Aorta (tissue), 5 donors: ENCODE measurements around the gene GNRH2. TPM values are rescaled to one million over a fixed set of nuclear protein-coding genes. Genes with fewer than 3 reads are reported as not detected.
"Not testable (repeated sequence)": the region's sequence is repeated elsewhere in the genome, so short reads cannot be mapped to it uniquely, and the experiment has no call there.

Source experiments
- ATAC-seq: fragments of 200-7000 bp; cut with Tn5 transposase; one replicate; pipeline ENCODE4 v1.9.1; 2022; ENCODE audit warnings: moderate library complexity; ENCODE audit not compliant: low FRiP score
- DNase-seq, 2 donors: peaks; one replicate each; pipeline ENCODE4 v3.0.0-alpha.2; 2020
- H3K27ac ChIP-seq, 2 donors: one replicate each; pipeline ENCODE4 v1.5.1; 2013; ENCODE audit warnings: low read length in 2 of 2, mild to moderate bottlenecking in 2 of 2, moderate library complexity in 2 of 2, control low read depth in 1 of 2, inconsistent platforms in 1 of 2, low read depth in 1 of 2
- H3K27me3 ChIP-seq, 2 donors: one replicate each; pipeline ENCODE4 v1.6.1; 2013; ENCODE audit warnings: control low read depth in 1 of 2, low read length in 1 of 2, mild to moderate bottlenecking in 1 of 2, moderate library complexity in 1 of 2; ENCODE audit not compliant: insufficient read depth in 2 of 2, control insufficient read depth in 1 of 2
- H3K36me3 ChIP-seq, 2 donors: one replicate each; pipeline ENCODE4 v1.6.1; 2013; ENCODE audit warnings: control low read depth in 1 of 2, low read length in 1 of 2, mild to moderate bottlenecking in 1 of 2; ENCODE audit not compliant: insufficient read depth in 2 of 2, control insufficient read depth in 1 of 2
- H3K4me1 ChIP-seq, 2 donors: one replicate each; pipeline ENCODE4 v1.6.1; 2013; ENCODE audit warnings: low read length in 2 of 2, control low read depth in 1 of 2, mild to moderate bottlenecking in 1 of 2, moderate library complexity in 1 of 2; ENCODE audit not compliant: insufficient read depth in 2 of 2, control insufficient read depth in 1 of 2
- H3K4me3 ChIP-seq, 2 donors: one replicate each; pipeline ENCODE4 v1.5.1; 2013; ENCODE audit warnings: low read length in 2 of 2, control low read depth in 1 of 2, mild to moderate bottlenecking in 1 of 2
- H3K9me3 ChIP-seq: one replicate; pipeline ENCODE4 v1.6.1; 2013; ENCODE audit warnings: mild to moderate bottlenecking, low read length; ENCODE audit not compliant: control insufficient read depth
- WGBS, 2 donors: extraction: QIAGEN DNeasy Blood & Tissue Kit; methylation state at CpG; one replicate each; pipeline ENCODE4 v1.1.7; 2013; 5-methylcytosine and 5-hydroxymethylcytosine counted together
- intact Hi-C, 2 donors: fragments of 100-400 bp; cut with DNase I; formaldehyde crosslinking; loops; one replicate each; pipeline versions ENCODE4 v1.14.2 to v1.15.0; 2022
- polyA plus RNA-seq, 2 donors: library from polyadenylated mRNA; stranded (reverse); fragments of 200-250 nt; gene quantifications; one replicate each; pipeline ENCODE4 v1.2.3, GENCODE V29; 2013
- total RNA-seq, 2 donors: library from RNA; stranded (reverse); fragmentation: NEBNext Ultra II Directional; extraction: Animal tissue kit (Norgen Biotek cat#: 25700); gene quantifications; one replicate each; pipeline ENCODE4 v1.2.1, GENCODE V29; 2021
- donor health status: healthy with polysubstance abuse.
- donor health status: Bipolar disorder and iron deficiency.
- donor health status: DM: no; HTN: no; CAD: no.
- donor health status: DM: no; HTN: no; CAD: no.
- donor health status: DM: yes; HTN: yes; CAD: no.

Gene GNRH2
- total and polyA plus RNA-seq, 4 donors, result 0.49 to 0.69 TPM; not detected in 2

DNA sequence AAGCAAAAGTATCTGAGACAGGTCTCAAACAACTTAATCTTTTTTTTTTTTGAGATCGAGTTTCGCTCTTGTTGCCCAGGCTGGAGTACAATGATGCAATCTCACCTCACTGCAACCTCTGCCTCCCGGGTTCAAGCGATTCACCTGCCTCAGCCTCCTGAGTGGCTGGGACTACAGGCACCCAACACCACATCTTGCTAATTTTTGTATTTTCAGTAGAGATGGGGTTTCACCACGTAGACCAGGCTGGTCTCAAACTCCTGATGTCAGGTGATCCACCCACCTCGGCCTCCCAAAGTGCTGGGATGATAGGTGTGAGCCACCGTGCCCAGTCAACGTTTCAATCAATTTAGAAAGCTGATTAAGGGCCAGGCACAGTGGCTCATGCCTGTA, 29.8 kb downstream of the GNRH2 start:
- DNase-seq, result peak in 1 of 2 donors; percentile 7
- intact Hi-C loops, H3K27ac ChIP-seq, ATAC-seq, H3K4me3 ChIP-seq, H3K4me1 ChIP-seq, H3K9me3 ChIP-seq, H3K36me3 ChIP-seq, H3K27me3 ChIP-seq: not testable (repeated sequence)
- 95 to 96% methylated on average over 8 of the region's 8 CpGs for WGBS, 2 donors

DNA sequence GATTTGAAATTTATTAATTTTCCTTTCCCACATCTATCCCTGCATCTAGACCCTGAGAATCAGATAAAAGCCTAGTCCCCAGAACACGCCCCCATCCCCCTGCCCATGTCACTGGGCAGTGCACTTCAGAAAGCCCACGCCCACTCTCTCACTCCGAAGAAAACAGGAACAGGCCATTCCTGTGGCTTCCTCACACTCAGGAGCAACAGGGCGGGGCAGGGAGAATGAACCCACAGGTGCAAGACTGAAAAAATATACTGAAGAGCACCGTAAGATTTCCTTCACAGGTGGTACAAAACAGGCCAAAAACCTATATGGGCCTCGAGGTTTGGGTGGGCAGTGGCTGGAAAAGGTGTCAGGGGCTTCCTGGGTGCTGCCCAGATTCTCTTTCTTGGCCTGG, 31.4 kb downstream of the GNRH2 start:
- Histone ChIP-seq H3K4me1 (no peaks in the 10 kb centered on the region), H3K27ac (no peak overlapping the region), H3K9me3 (no peaks in the 10 kb centered on the region), H3K27me3 (no peaks in the 10 kb centered on the region), H3K4me3 (no peak overlapping the region), H3K36me3 (no peaks in the 10 kb centered on the region)
- no peak for ATAC-seq
- DNase-seq, result peak in 1 of 2 donors; percentile 44
- intact Hi-C loops, result no loop called here
- 88 to 94% methylated on average over 6 of the region's 6 CpGs for WGBS, 2 donors

DNA sequence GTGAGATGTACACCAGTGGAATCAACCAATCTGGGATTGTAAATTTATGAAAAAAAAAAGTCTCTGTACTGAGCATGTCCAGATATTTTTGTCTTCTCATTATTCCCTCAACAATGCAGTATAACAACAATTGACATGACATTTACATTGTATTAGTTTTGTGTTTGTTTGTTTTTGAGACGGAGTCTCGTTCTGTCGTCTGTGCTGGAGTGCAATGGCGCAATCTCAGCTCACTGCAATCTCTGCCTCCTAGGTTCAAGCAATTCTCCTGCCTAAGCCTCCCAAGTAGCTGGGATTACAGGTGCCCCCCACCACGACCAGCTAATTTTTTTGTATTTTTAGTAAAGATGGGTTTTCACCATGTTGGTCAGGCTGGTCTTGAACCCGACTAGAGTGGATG, 31.9 kb downstream of the GNRH2 start:
- H3K36me3 ChIP-seq, ATAC-seq, H3K27ac ChIP-seq, intact Hi-C loops, DNase-seq, H3K27me3 ChIP-seq, H3K9me3 ChIP-seq, H3K4me1 ChIP-seq, H3K4me3 ChIP-seq: not testable (repeated sequence)
- 79 to 92% methylated on average over 6 of the region's 6 CpGs for WGBS, 2 donors

DNA sequence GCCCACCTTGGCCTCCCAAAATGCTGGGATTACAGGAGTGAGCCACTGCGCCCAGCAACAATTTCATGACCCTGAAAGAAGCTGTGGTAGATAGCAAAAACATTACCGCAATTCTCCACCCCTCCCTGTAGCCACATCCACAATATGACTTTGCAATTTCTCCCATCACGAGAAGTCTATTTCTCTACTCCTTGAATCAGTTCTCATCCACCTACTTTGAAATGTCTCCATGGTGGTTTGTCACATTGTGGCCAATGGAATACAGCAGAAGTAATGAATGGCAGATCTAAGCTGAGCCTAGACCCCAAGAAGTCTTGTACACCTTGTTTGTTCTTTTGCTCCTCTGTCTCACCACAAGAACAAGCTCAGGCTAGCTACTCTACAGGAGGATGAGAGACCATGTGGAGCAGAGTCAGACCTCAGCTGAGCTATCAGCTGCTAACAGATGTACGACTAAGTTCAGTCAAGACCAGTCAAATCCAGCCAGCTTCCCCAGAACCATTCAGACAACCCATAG, 34.3 kb downstream of the GNRH2 start:
- Histone ChIP-seq H3K27me3 (no peaks in the 10 kb centered on the region), H3K4me1 (no peaks in the 10 kb centered on the region), H3K36me3 (no peaks in the 10 kb centered on the region), H3K27ac (no peak overlapping the region), H3K9me3 (no peaks in the 10 kb centered on the region), H3K4me3 (no peak overlapping the region)
- peak in 1 of 2 donors; percentile 9 for DNase-seq
- intact Hi-C loops, result no loop called here
- 86 to 87% methylated on average over 4 of the region's 4 CpGs for WGBS, 2 donors
- no peak for ATAC-seq

DNA sequence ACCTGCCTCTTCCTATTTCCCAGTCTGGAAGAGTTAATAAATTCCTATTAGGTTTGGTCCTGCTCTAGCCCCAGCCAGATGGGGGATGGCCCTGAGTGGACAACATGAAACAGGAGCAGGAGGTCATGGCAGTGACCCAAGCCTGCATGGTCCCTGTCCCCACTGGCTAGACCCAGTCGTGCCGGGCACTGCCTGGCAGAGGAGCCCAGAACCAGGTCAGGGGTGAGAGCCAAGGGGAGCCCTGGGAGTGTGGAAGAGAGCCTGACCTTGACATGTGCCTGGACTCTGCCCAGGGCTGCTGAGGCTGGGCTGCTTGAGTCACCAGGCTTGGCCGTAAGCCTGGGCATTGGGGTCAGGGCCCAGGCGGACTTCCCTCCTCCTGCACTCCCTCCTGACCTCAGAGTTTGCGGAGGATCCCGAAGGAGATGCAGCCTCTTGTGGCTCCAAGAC, 37.5 kb downstream of the GNRH2 start:
- Histone ChIP-seq H3K36me3 (no peaks in the 10 kb centered on the region), H3K4me1 (no peaks in the 10 kb centered on the region), H3K4me3 (no peak overlapping the region), H3K27me3 (no peaks in the 10 kb centered on the region), H3K9me3 (no peaks in the 10 kb centered on the region), H3K27ac (no peak overlapping the region)
- intact Hi-C loops, result no loop called here
- 24 to 40% methylated on average over 6 of the region's 6 CpGs for WGBS, 2 donors
- ATAC-seq (peak; percentile 31), DNase-seq (peak; percentile 80 to 88)

DNA sequence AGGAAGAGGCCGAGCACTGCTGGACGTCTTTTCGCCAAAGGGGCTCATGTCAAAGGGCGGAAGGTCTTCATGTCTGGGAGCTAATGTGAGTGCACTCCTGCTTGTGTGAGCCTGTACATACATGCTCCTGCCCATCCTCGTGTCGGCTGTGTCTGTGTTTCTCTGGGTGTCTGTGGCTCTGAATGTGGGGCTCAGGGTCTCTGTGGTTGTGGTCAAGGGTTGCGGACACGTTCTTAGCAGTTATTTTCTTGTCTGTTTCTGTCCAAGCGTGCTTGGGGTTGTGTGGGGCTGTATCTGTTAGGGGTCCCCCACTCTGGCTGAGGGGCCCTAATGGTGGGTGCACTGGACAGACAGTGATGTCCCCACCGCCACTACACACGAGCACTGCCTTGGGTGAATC, 38.2 kb downstream of the GNRH2 start:
- H3K4me3 ChIP-seq, result no peak overlapping the region
- no peak for ATAC-seq
- H3K36me3 ChIP-seq, result no peaks in the 10 kb centered on the region
- intact Hi-C loops, result no loop called here
- DNase-seq, result peak in 1 of 2 donors; percentile 37
- H3K27me3 ChIP-seq, result no peaks in the 10 kb centered on the region
- H3K27ac ChIP-seq, result no peak overlapping the region
- H3K9me3 ChIP-seq, result no peaks in the 10 kb centered on the region
- 93 to 95% methylated on average over 11 of the region's 11 CpGs for WGBS, 2 donors
- no peaks in the 10 kb centered on the region for H3K4me1 ChIP-seq

DNA sequence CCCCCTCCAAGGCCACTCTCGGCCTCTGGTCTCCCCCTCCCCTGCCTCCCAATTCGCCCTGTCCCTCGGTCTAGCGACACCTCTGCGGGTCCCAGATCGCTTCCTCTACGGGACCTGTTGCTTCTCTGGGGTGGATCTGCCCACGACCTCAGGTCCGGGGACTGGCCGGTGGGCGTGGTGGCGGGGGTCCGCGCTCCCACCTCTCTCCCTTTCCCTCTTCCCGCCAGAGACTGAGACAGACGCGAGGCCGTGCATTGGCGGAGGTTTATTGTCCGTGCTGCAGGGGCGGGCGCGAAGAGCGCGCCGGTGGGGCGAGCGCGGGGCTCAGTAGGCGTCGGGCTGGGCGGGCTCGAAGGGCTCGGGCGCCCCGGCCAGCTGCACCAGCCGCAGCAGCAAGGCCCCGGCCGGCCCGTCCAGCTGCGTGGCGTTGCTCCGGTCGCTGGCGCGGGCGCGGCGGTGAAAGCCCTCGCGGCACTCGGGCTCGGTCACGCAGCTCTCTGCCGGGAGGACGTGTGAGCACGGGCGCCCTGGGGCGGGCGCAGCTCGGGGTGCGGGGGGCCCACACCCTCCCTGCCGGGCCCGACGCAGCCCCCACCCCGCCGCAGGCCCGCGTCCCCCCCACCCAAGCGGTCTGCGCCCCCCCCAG, 39.0 kb downstream of the GNRH2 start:
- Histone ChIP-seq H3K27me3 (no peaks in the 10 kb centered on the region), H3K4me3 (no peak overlapping the region)

DNA sequence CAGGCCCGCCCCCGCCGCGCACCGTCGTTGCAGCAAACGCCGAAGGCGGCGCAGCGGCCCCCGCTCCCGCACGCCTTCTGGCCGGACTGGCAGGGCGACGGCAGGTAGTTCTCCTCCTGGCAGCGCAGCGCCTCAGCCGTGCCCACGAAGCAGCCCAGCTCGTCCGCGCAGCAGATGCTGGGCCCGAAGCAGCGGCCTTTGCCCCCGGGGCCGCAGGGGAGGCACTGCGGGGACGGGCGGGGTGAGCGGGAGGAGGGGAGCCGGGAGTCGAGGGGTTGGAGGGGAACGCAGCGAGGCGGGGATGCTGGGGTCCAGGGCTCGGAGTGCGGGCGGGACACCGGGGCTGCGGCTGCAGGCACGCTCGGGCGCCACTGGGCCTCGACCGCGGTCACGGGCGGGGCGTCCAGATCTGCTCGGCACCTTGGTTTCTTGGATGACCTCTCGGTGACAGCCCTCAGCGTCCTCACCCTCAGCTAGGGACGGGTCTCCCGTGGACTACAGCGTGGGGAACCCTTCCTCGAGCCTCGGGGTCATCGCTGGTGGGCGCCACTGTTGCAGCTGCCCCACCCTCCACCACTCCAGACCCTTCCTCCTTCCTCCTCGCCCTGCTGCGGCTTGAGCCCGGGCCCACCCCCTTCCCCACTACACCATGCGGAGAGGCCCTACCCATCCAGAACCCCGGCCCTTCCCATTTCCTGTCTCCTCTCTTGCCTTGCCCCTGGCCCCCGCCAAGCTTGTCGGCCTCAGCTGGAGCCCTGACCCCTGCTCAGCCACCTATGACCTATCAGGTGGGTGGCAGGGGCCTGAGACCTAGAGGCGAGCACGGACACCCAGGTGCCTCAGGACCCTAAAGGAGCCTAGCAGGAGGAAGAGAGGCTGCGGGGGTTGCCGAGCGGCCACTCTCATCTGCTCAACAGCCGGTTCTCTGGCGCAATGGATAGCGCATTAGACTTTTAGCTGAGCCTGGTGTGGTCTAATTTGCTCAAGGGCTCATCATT, 39.8 kb downstream of the GNRH2 start:
- intact Hi-C loops, result no loop called here
- H3K4me3 ChIP-seq, result no peak overlapping the region
- DNase-seq (no peak), ATAC-seq (no peak)
- WGBS, 2 donors, result 21 to 27% methylated on average over 59 to 76 of the region's 76 CpGs
- no peaks in the 10 kb centered on the region for H3K9me3 ChIP-seq
- no peaks in the 10 kb centered on the region for H3K4me1 ChIP-seq
- no peaks in the 10 kb centered on the region for H3K27me3 ChIP-seq
- H3K36me3 ChIP-seq, result no peaks in the 10 kb centered on the region
- H3K27ac ChIP-seq, result no peak overlapping the region

More for the DNA sequence above, 39.0 kb downstream of the GNRH2 start:
- H3K36me3 ChIP-seq, result no peaks in the 10 kb centered on the region
- no peaks in the 10 kb centered on the region for H3K4me1 ChIP-seq
- DNase-seq (no peak), ATAC-seq (no peak)
- 4 to 8% methylated on average over 34 to 71 of the region's 71 CpGs for WGBS, 2 donors
- intact Hi-C loops, result no loop called here
- H3K9me3 ChIP-seq, result no peaks in the 10 kb centered on the region
- no peak overlapping the region for H3K27ac ChIP-seq
